H9 (cell line): ENCODE data around the gene C6orf136. TPM values are rescaled to one million over a fixed set of nuclear protein-coding genes. Genes with fewer than 3 reads are reported as not detected.

Experiments
- DNase-seq: peaks from one replicate; pipeline ENCODE4 v3.0.0-alpha.2; 2017
- H2AFZ ChIP-seq: one replicate; pipeline ENCODE4 v1.6.1; 2013; ENCODE audit warnings: mild to moderate bottlenecking, low read length, control low read depth, moderate library complexity
- H2AK5ac ChIP-seq: 2 replicates; pipeline ENCODE4 v1.6.1; 2013; ENCODE audit warnings: low read length, control low read depth, mixed read lengths; ENCODE audit not compliant: insufficient read length
- H2BK120ac ChIP-seq: one replicate; pipeline ENCODE4 v1.6.1; 2013; ENCODE audit warnings: low read depth, mild to moderate bottlenecking, low read length, control low read depth, inconsistent platforms; ENCODE audit not compliant: poor library complexity, severe bottlenecking
- H2BK12ac ChIP-seq: 2 replicates; pipeline ENCODE4 v1.6.1; 2013; ENCODE audit warnings: low read length, control low read depth, mixed read lengths, low read depth; ENCODE audit not compliant: insufficient read length
- H2BK15ac ChIP-seq: 2 replicates; pipeline ENCODE4 v1.6.1; 2013; ENCODE audit warnings: low read depth, low read length, control low read depth
- H2BK20ac ChIP-seq: one replicate; pipeline ENCODE4 v1.6.1; 2013; ENCODE audit warnings: low read depth, mild to moderate bottlenecking, low read length, control low read depth, inconsistent platforms; ENCODE audit not compliant: poor library complexity, severe bottlenecking
- H2BK5ac ChIP-seq: 2 replicates; pipeline ENCODE4 v1.6.1; 2013; ENCODE audit warnings: low read length, control low read depth, mixed read lengths; ENCODE audit not compliant: insufficient read length
- H3K14ac ChIP-seq: 2 replicates; pipeline ENCODE4 v1.6.1; 2013; ENCODE audit warnings: low read length, control low read depth; ENCODE audit not compliant: insufficient read depth
- H3K18ac ChIP-seq: 2 replicates; pipeline ENCODE4 v1.6.1; 2013; ENCODE audit warnings: low read depth, mild to moderate bottlenecking, mixed read lengths, low read length, control low read depth; ENCODE audit not compliant: insufficient read length
- H3K23ac ChIP-seq: 2 replicates; pipeline ENCODE4 v1.6.1; 2013; ENCODE audit warnings: low read length, control low read depth, mixed read lengths, low read depth; ENCODE audit not compliant: insufficient read length
- H3K23me2 ChIP-seq: 2 replicates; pipeline ENCODE4 v1.6.1; 2013; ENCODE audit warnings: low read depth, mild to moderate bottlenecking, mixed read lengths, low read length, control low read depth; ENCODE audit not compliant: insufficient read length, poor library complexity, severe bottlenecking
- H3K27ac ChIP-seq: 2 replicates; pipeline ENCODE4 v1.5.1; 2013; ENCODE audit warnings: low read length, control low read depth, mixed read lengths, low read depth; ENCODE audit not compliant: insufficient read length
- H3K27me3 ChIP-seq: 2 replicates; pipeline ENCODE4 v1.6.1; 2013; ENCODE audit warnings: low read length, control low read depth, inconsistent platforms; ENCODE audit not compliant: insufficient read depth
- H3K4ac ChIP-seq: 2 replicates; pipeline ENCODE4 v1.6.1; 2013; ENCODE audit warnings: low read depth, mild to moderate bottlenecking, control low read depth, inconsistent platforms, low read length, moderate library complexity
- H3K4me1 ChIP-seq: 2 replicates; pipeline ENCODE4 v1.6.1; 2013; ENCODE audit warnings: low read length, control low read depth, inconsistent platforms; ENCODE audit not compliant: insufficient read depth
- H3K4me2 ChIP-seq: 2 replicates; pipeline ENCODE4 v1.6.1; 2013; ENCODE audit warnings: low read length, control low read depth, mixed read lengths; ENCODE audit not compliant: insufficient read length, insufficient read depth
- H3K56ac ChIP-seq: 2 replicates; pipeline ENCODE4 v1.6.1; 2013; ENCODE audit warnings: low read depth, mild to moderate bottlenecking, mixed read lengths, low read length, control low read depth; ENCODE audit not compliant: insufficient read length
- H3K79me1 ChIP-seq: 2 replicates; pipeline ENCODE4 v1.6.1; 2013; ENCODE audit warnings: low read depth, mild to moderate bottlenecking, moderate library complexity, low read length, control low read depth, inconsistent platforms; ENCODE audit not compliant: insufficient read depth, poor library complexity, severe bottlenecking
- H3K79me2 ChIP-seq: 2 replicates; pipeline ENCODE4 v1.6.1; 2013; ENCODE audit warnings: low read length, control low read depth, inconsistent platforms; ENCODE audit not compliant: insufficient read depth
- H3K9ac ChIP-seq: 2 replicates; pipeline ENCODE4 v1.6.1; 2013; ENCODE audit warnings: low read length, control low read depth, mixed read lengths; ENCODE audit not compliant: insufficient read length; ENCODE audit errors: extremely low read depth
- H3K9me3 ChIP-seq: one replicate; pipeline ENCODE4 v1.6.1; 2013; ENCODE audit warnings: low read depth, low read length, inconsistent platforms; ENCODE audit not compliant: control insufficient read depth
- H3T11ph ChIP-seq: one replicate; pipeline ENCODE4 v1.6.1; 2013; ENCODE audit warnings: mild to moderate bottlenecking, low read length, control low read depth, inconsistent platforms
- H4K20me1 ChIP-seq: one replicate; pipeline ENCODE4 v1.6.1; 2013; ENCODE audit not compliant: control insufficient read depth, insufficient read length, insufficient read depth
- H4K5ac ChIP-seq: 2 replicates; pipeline ENCODE4 v1.6.1; 2013; ENCODE audit warnings: low read depth, mild to moderate bottlenecking, mixed read lengths, low read length, control low read depth; ENCODE audit not compliant: insufficient read length
- H4K8ac ChIP-seq: replicated peaks from 2 replicates; pipeline ENCODE4 v1.6.1; 2013; ENCODE audit warnings: low read length, control low read depth, mixed read lengths, low read depth; ENCODE audit not compliant: insufficient read length
- H4K91ac ChIP-seq: 2 replicates; pipeline ENCODE4 v1.6.1; 2013; ENCODE audit warnings: low read depth, mild to moderate bottlenecking, moderate library complexity, mixed read lengths, low read length, control low read depth; ENCODE audit not compliant: insufficient read length
- H3K27ac Mint-ChIP-seq, 3 experiments: 2 replicates in 2 of 3; 3 replicates in 1 of 3; pipeline ENCODE4 v1.8.0; 2020 to 2021; ENCODE audit warnings: mixed read lengths in 3 of 3, mild to moderate bottlenecking in 1 of 3, moderate library complexity in 1 of 3
- H3K27me3 Mint-ChIP-seq: 2 replicates; pipeline ENCODE4 v1.8.0; 2021; ENCODE audit warnings: low read depth, mild to moderate bottlenecking, moderate library complexity, mixed read lengths
- H3K36me3 Mint-ChIP-seq, 3 experiments: 2 replicates in 2 of 3; 3 replicates in 1 of 3; pipeline ENCODE4 v1.8.0; 2020 to 2021; ENCODE audit warnings: low read depth in 3 of 3, mixed read lengths in 3 of 3; ENCODE audit not compliant: insufficient read depth in 1 of 3
- H3K4me1 Mint-ChIP-seq, 2 experiments: 2 replicates each; pipeline ENCODE4 v1.8.0; 2020; ENCODE audit warnings: mixed read lengths in 2 of 2
- H3K4me3 Mint-ChIP-seq, 2 experiments: 2 replicates in 1 of 2; 3 replicates in 1 of 2; pipeline ENCODE4 v1.8.0; 2020 to 2021; ENCODE audit warnings: mild to moderate bottlenecking in 2 of 2, mixed read lengths in 2 of 2, moderate library complexity in 1 of 2
- H3K9me3 Mint-ChIP-seq, 2 experiments: 2 replicates in 1 of 2; 3 replicates in 1 of 2; pipeline ENCODE4 v1.8.0; 2020; ENCODE audit warnings: mild to moderate bottlenecking in 2 of 2, mixed read lengths in 2 of 2, moderate library complexity in 1 of 2
- WGBS: extraction: QIAGEN DNeasy Blood & Tissue Kit; methylation state at CpG from one replicate; pipeline ENCODE4 v1.1.7; 2013; ENCODE audit warnings: missing lambda C conversion rate, low lambda C conversion rate, mixed read lengths; ENCODE audit not compliant: insufficient read length; ENCODE audit errors: extremely low coverage; 5-methylcytosine and 5-hydroxymethylcytosine counted together
- total RNA-seq: library from RNA; stranded (reverse); gene quantifications from 2 replicates; pipeline ENCODE4 v1.2.1, GENCODE V29; 2021
- TF ChIP-seq, protein P1 (sequence below): fragments of 200-600 bp; sonication (generic); conservative IDR thresholded peaks from 3 replicates; pipeline ENCODE4 v1.8.0; 2021; ENCODE audit warnings: antibody characterized with exemption, mild to moderate bottlenecking

C6orf136 gene
- total RNA-seq, 1 experiment from 2014 or later, result 22.2 TPM

DNA sequence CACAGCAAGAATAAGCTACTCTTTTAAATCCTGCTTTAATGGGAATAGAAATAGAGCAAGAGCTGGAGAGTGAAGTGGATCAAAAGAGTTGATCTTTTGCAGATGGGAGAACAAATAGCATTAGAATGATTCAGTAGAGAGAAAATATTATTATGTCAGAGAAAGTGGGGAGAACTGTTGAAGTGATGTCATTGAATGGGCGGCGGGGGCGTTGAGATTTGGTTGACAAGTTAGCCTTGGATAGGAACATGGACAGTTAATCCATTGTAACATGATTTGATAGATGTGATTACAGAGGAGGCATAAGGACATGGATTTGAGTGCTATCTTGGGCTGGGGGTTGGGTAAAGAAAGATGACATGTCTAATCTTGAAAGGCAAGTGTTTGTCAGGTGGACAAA, 11.1 kb upstream of the C6orf136 start:
- H2BK120ac ChIP-seq, result no peak overlapping the region
- no peaks in the 10 kb centered on the region for H3K4me1 Mint-ChIP-seq
- H2BK12ac ChIP-seq, result no peak overlapping the region
- no peak overlapping the region for H2BK5ac ChIP-seq
- no peaks in the 10 kb centered on the region for H3K79me2 ChIP-seq
- H4K5ac ChIP-seq, result no peak overlapping the region
- H3K9me3 Mint-ChIP-seq, result no peaks in the 10 kb centered on the region; a peak in 1 of 5 replicates
- H3K14ac ChIP-seq, result no peak overlapping the region
- H3K36me3 Mint-ChIP-seq, result peaks cover 29 to 66% (median 52%) of the 10 kb centered on the region in 3 experiments; a peak in 6 of 7 replicates
- H3K27me3 ChIP-seq, result no peaks in the 10 kb centered on the region
- H4K20me1 ChIP-seq, result no peaks in the 10 kb centered on the region
- no peaks in the 10 kb centered on the region for H3K27me3 Mint-ChIP-seq
- H3K56ac ChIP-seq, result no peak overlapping the region
- no CpG with 5 or more reads among the region's 3 CpGs for WGBS
- H3K4me1 ChIP-seq, result no peaks in the 10 kb centered on the region
- no peak overlapping the region for H2BK15ac ChIP-seq
- 0 out of 7 replicates have a peak overlapping the region, but pooled peaks of 1 of the 3 experiments have one; percentile 14 for H3K27ac Mint-ChIP-seq
- H3K23ac ChIP-seq, result no peak overlapping the region
- no peak overlapping the region for H4K91ac ChIP-seq
- H4K8ac ChIP-seq, result no peak overlapping the region
- H3K4me2 ChIP-seq, result no peak overlapping the region
- TF ChIP-seq, protein P1, sequence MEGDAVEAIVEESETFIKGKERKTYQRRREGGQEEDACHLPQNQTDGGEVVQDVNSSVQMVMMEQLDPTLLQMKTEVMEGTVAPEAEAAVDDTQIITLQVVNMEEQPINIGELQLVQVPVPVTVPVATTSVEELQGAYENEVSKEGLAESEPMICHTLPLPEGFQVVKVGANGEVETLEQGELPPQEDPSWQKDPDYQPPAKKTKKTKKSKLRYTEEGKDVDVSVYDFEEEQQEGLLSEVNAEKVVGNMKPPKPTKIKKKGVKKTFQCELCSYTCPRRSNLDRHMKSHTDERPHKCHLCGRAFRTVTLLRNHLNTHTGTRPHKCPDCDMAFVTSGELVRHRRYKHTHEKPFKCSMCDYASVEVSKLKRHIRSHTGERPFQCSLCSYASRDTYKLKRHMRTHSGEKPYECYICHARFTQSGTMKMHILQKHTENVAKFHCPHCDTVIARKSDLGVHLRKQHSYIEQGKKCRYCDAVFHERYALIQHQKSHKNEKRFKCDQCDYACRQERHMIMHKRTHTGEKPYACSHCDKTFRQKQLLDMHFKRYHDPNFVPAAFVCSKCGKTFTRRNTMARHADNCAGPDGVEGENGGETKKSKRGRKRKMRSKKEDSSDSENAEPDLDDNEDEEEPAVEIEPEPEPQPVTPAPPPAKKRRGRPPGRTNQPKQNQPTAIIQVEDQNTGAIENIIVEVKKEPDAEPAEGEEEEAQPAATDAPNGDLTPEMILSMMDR, result no peak
- H2BK20ac ChIP-seq, result no peak overlapping the region
- no peak overlapping the region for H3T11ph ChIP-seq
- H3K79me1 ChIP-seq, result no peaks in the 10 kb centered on the region
- no peak overlapping the region for H2AK5ac ChIP-seq
- H3K9ac ChIP-seq, result no peak overlapping the region
- no peak overlapping the region for H3K4me3 Mint-ChIP-seq
- H3K18ac ChIP-seq, result no peak overlapping the region
- DNase-seq, result no peak
- no peaks in the 10 kb centered on the region for H3K23me2 ChIP-seq
- H3K4ac ChIP-seq, result no peak overlapping the region
- H3K27ac ChIP-seq, result no peak overlapping the region
- no peak overlapping the region for H2AFZ ChIP-seq
- H3K9me3 ChIP-seq, result no peaks in the 10 kb centered on the region
